ENCODE data around the gene LPCAT2. TPM values are rescaled to one million over a fixed set of nuclear protein-coding genes. Genes with fewer than 3 reads are reported as not detected.

The LPCAT2 gene
- total and polyA plus RNA-seq, 4 donors: 0.96 to 4.2 (median 2.7) TPM

DNA sequence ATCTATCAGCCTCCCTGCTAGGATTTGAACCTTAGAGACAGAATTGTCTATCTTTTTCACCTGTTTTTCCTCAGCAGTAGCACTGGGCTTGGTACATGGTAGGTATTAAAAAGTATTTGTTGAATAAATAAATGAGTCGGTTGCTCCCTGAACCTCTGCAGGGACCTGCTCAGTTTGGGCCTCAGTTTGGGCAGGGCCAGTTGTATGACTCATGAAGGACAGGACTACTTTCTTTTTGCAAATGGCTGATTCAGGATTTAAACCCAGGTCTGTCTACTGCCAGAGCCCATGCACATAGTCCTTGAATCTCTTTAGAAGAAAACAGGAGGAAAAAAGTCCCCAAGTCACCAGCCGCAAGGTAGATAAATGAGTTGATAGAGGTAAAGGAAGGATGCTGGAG is 26.8 kb upstream of the LPCAT2 start:
- H3K4me3 ChIP-seq (ENCODE audit: low read depth in 1 of 3, low read length in 3 of 3): no peak overlapping the region
- no peak overlapping the region for H3K9ac ChIP-seq (ENCODE audit: low read depth in 1 of 2, low read length in 2 of 2)
- H3K27ac ChIP-seq (ENCODE audit: low read depth in 1 of 2, low read length in 2 of 2): no peak overlapping the region
- no peaks in the 10 kb centered on the region for H3K9me3 ChIP-seq (ENCODE audit: control insufficient read depth in 4 of 4, low read length in 3 of 4)
- peaks cover 0 to 14% (median 3%) of the 10 kb centered on the region in 4 donors for H3K4me1 ChIP-seq (ENCODE audit: control insufficient read depth in 4 of 4, insufficient read depth in 4 of 4, low read length in 3 of 4)
- TF ChIP-seq GABPA (IDR thresholded peaks at IDR 0.05 in 1 of 2, conservative IDR thresholded peaks at IDR 0.05 in 1 of 2): no peak
- WGBS: 87% methylated on average over 2 of the region's 2 CpGs
- peaks cover 0 to 9% (median 4%) of the 10 kb centered on the region in 4 donors for H3K27me3 ChIP-seq (ENCODE audit: control insufficient read depth in 4 of 4, insufficient read depth in 4 of 4, low read length in 3 of 4)
- no peaks in the 10 kb centered on the region for H3K36me3 ChIP-seq (ENCODE audit: control insufficient read depth in 4 of 4, insufficient read depth in 3 of 4, low read depth in 1 of 4, low read length in 3 of 4)
- DNase-seq (ENCODE audit: low spot score): no peak

DNA sequence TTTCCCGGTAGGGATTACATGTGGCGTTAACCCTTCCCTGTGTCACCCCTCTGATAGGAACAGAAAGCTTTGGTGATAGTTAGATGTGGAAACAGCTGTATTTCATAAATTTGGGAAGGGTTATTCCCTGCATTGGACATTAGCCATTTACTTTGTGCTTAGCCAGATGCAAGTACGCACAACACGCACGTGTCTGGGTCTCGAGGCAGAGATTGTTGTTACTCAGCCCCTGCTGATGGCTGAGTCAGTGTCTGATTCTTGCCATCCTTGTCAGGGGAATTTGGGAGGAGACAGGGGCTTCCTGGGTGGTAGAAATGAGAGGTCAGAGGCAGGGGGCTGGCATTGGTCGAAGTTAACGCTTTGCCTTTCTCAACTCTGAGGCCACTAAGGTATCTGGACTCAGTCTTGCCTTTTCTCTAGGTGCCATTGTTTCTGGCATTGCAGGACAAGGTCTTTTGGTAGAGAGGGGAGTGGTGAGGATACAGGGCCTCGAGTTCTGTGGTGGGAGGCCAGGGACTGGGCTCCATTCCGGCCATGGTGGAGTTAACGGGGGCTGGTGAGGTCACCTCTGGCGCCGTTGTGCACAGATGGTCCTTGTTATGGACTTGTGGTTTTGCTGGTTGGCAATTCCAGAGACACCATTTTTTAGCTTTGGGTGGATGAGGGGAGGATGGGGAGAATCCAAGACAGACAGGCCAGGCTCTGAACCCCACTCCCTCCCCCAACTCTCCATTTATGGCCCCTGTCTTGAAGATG is 21.6 kb upstream of the LPCAT2 start:
- 83% methylated on average over 13 of the region's 13 CpGs for WGBS
- TF ChIP-seq RXRA (IDR thresholded peaks at IDR 0.05): no peak
- TF ChIP-seq, protein P1, sequence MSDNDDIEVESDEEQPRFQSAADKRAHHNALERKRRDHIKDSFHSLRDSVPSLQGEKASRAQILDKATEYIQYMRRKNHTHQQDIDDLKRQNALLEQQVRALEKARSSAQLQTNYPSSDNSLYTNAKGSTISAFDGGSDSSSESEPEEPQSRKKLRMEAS (IDR thresholded peaks at IDR 0.05): no peak
- no peak for TF ChIP-seq FOXA2 (IDR thresholded peaks at IDR 0.05)
- TF ChIP-seq, protein P2, sequence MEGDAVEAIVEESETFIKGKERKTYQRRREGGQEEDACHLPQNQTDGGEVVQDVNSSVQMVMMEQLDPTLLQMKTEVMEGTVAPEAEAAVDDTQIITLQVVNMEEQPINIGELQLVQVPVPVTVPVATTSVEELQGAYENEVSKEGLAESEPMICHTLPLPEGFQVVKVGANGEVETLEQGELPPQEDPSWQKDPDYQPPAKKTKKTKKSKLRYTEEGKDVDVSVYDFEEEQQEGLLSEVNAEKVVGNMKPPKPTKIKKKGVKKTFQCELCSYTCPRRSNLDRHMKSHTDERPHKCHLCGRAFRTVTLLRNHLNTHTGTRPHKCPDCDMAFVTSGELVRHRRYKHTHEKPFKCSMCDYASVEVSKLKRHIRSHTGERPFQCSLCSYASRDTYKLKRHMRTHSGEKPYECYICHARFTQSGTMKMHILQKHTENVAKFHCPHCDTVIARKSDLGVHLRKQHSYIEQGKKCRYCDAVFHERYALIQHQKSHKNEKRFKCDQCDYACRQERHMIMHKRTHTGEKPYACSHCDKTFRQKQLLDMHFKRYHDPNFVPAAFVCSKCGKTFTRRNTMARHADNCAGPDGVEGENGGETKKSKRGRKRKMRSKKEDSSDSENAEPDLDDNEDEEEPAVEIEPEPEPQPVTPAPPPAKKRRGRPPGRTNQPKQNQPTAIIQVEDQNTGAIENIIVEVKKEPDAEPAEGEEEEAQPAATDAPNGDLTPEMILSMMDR (IDR thresholded peaks at IDR 0.05; ENCODE audit: low read depth, low read length, missing input control): no peak
- no peak for TF ChIP-seq RAD21 (IDR thresholded peaks at IDR 0.05)

DNA sequence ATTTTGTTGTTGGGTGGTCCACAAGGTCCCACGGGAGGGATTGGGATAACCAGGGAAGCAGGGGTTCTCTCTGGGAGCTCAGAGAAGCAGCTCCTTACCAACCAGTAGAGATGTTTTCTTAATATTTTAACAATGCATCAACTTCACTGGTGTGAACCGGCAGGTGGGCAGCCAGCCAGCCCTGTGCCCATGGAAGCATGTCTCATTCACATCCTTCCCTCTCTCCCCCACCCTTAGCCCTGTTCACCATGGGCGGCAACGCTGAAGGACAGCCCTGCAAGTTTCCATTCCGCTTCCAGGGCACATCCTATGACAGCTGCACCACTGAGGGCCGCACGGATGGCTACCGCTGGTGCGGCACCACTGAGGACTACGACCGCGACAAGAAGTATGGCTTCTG is 20.6 kb upstream of the LPCAT2 start:
- H3K9ac ChIP-seq (ENCODE audit: low read depth in 1 of 2, low read length in 2 of 2): no peak overlapping the region
- H3K27me3 ChIP-seq (ENCODE audit: control insufficient read depth in 4 of 4, insufficient read depth in 4 of 4, low read length in 3 of 4): no peaks in the 10 kb centered on the region
- H3K4me1 ChIP-seq (ENCODE audit: control insufficient read depth in 4 of 4, insufficient read depth in 4 of 4, low read length in 3 of 4): no peaks in the 10 kb centered on the region
- no peak overlapping the region for H3K27ac ChIP-seq (ENCODE audit: low read depth in 1 of 2, low read length in 2 of 2)
- DNase-seq (ENCODE audit: low spot score): no peak
- H3K9me3 ChIP-seq (ENCODE audit: control insufficient read depth in 4 of 4, low read length in 3 of 4): no peaks in the 10 kb centered on the region
- WGBS: 93% methylated on average over 12 of the region's 12 CpGs
- peaks cover 0 to 1% (median 0%) of the 10 kb centered on the region in 4 donors for H3K36me3 ChIP-seq (ENCODE audit: control insufficient read depth in 4 of 4, insufficient read depth in 3 of 4, low read depth in 1 of 4, low read length in 3 of 4)
- no peak overlapping the region for H3K4me3 ChIP-seq (ENCODE audit: low read depth in 1 of 3, low read length in 3 of 3)
- TF ChIP-seq, protein P3, sequence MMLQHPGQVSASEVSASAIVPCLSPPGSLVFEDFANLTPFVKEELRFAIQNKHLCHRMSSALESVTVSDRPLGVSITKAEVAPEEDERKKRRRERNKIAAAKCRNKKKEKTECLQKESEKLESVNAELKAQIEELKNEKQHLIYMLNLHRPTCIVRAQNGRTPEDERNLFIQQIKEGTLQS (IDR thresholded peaks at IDR 0.05): no peak
- TF ChIP-seq, protein P2 (IDR thresholded peaks at IDR 0.05; ENCODE audit: low read depth, low read length, missing input control): no peak
- no peak for TF ChIP-seq FOXA2 (IDR thresholded peaks at IDR 0.05)
- TF ChIP-seq HNF4A (conservative IDR thresholded peaks at IDR 0.05): no peak
- TF ChIP-seq EGR1 (IDR thresholded peaks at IDR 0.05; ENCODE audit: low read depth in 2 of 2): no peak
- no peak for TF ChIP-seq GABPA (IDR thresholded peaks at IDR 0.05 in 1 of 2, conservative IDR thresholded peaks at IDR 0.05 in 1 of 2)
- TF ChIP-seq, protein P1 (IDR thresholded peaks at IDR 0.05): no peak
- TF ChIP-seq TAF1 (conservative IDR thresholded peaks at IDR 0.05): no peak
- TF ChIP-seq JUND (IDR thresholded peaks at IDR 0.05): no peak
- TF ChIP-seq FOXA1 (IDR thresholded peaks at IDR 0.05): no peak
- TF ChIP-seq NR2F2 (IDR thresholded peaks at IDR 0.05): no peak
- no peak for TF ChIP-seq YY1 (IDR thresholded peaks at IDR 0.05)
- TF ChIP-seq, protein P4, sequence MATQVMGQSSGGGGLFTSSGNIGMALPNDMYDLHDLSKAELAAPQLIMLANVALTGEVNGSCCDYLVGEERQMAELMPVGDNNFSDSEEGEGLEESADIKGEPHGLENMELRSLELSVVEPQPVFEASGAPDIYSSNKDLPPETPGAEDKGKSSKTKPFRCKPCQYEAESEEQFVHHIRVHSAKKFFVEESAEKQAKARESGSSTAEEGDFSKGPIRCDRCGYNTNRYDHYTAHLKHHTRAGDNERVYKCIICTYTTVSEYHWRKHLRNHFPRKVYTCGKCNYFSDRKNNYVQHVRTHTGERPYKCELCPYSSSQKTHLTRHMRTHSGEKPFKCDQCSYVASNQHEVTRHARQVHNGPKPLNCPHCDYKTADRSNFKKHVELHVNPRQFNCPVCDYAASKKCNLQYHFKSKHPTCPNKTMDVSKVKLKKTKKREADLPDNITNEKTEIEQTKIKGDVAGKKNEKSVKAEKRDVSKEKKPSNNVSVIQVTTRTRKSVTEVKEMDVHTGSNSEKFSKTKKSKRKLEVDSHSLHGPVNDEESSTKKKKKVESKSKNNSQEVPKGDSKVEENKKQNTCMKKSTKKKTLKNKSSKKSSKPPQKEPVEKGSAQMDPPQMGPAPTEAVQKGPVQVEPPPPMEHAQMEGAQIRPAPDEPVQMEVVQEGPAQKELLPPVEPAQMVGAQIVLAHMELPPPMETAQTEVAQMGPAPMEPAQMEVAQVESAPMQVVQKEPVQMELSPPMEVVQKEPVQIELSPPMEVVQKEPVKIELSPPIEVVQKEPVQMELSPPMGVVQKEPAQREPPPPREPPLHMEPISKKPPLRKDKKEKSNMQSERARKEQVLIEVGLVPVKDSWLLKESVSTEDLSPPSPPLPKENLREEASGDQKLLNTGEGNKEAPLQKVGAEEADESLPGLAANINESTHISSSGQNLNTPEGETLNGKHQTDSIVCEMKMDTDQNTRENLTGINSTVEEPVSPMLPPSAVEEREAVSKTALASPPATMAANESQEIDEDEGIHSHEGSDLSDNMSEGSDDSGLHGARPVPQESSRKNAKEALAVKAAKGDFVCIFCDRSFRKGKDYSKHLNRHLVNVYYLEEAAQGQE (IDR thresholded peaks at IDR 0.05): no peak
- TF ChIP-seq HNF4G (IDR thresholded peaks at IDR 0.05): no peak

More for the DNA sequence above, 21.6 kb upstream of the LPCAT2 start:
- DNase-seq (ENCODE audit: low spot score): no peak
- H3K27me3 ChIP-seq (ENCODE audit: control insufficient read depth in 4 of 4, insufficient read depth in 4 of 4, low read length in 3 of 4): no peaks in the 10 kb centered on the region
- no peak overlapping the region for H3K9ac ChIP-seq (ENCODE audit: low read depth in 1 of 2, low read length in 2 of 2)
- H3K9me3 ChIP-seq (ENCODE audit: control insufficient read depth in 4 of 4, low read length in 3 of 4): no peaks in the 10 kb centered on the region
- no peak overlapping the region for H3K4me3 ChIP-seq (ENCODE audit: low read depth in 1 of 3, low read length in 3 of 3)
- no peaks in the 10 kb centered on the region for H3K4me1 ChIP-seq (ENCODE audit: control insufficient read depth in 4 of 4, insufficient read depth in 4 of 4, low read length in 3 of 4)
- peaks cover 0 to 1% (median 0%) of the 10 kb centered on the region in 4 donors for H3K36me3 ChIP-seq (ENCODE audit: control insufficient read depth in 4 of 4, insufficient read depth in 3 of 4, low read depth in 1 of 4, low read length in 3 of 4)
- no peak overlapping the region for H3K27ac ChIP-seq (ENCODE audit: low read depth in 1 of 2, low read length in 2 of 2)

All from liver (tissue), 9 donors.